ENCODE data around the gene PALLD. TPM values are rescaled to one million over a fixed set of nuclear protein-coding genes. Genes with fewer than 3 reads are reported as not detected.

PALLD gene
- total and polyA plus RNA-seq, 2 donors, result 24.3 to 83.0 TPM

GRCh38 chr4:168515222-168516011 lies 18.6 kb downstream of the PALLD start:
- Histone ChIP-seq H3K36me3 (ENCODE audit: control insufficient read depth in 2 of 2, insufficient read depth in 2 of 2, low read length in 1 of 2) (no peaks in the 10 kb centered on the region), H3K27me3 (ENCODE audit: control insufficient read depth in 2 of 2, insufficient read depth in 1 of 2, low read length in 1 of 2) (no peaks in the 10 kb centered on the region), H3K27ac (ENCODE audit: low read depth in 1 of 2, low read length in 1 of 2) (no peak overlapping the region), H3K4me3 (ENCODE audit: low read length in 2 of 2) (no peak overlapping the region), H3K4me1 (ENCODE audit: control insufficient read depth in 2 of 2, insufficient read depth in 2 of 2, low read length in 2 of 2) (peaks cover 15 to 41% of the 10 kb centered on the region in 2 donors), H3K9me3 (ENCODE audit: control insufficient read depth in 2 of 2, insufficient read depth in 1 of 2, low read length in 1 of 2) (no peaks in the 10 kb centered on the region)
- DNase-seq (ENCODE audit: low read depth in 6 of 9, low spot score in 9 of 9), result no peak
- 98% methylated on average over 5 of the region's 5 CpGs for WGBS

- WGBS, result 94% methylated on average over 2 of the region's 2 CpGs
Measured at GRCh38 chr4:168516841-168517240, 20.0 kb downstream of the PALLD start.

DNA sequence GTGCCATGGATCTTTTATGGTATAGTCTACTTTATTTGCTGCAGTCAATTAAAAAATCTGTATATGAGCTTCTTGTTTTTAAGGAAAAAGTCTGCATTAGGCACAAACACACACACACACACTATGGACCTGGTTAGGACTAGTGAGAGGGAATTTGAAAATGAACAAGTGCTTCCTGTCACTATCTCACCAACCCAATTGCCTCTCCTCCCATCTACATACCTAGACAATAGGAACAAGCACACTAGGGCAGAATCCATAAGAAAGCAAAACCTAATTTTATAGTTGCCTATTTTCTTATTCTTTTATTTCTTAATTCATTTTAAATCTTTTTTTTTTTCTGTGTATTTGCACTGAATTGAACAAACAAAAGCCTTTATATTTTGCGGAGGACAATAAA lies 22.7 kb downstream of the PALLD start:
- H3K27ac ChIP-seq (ENCODE audit: low read depth in 1 of 2, low read length in 1 of 2), result no peak overlapping the region
- DNase-seq (ENCODE audit: low read depth in 6 of 9, low spot score in 9 of 9), result no peak
- no peaks in the 10 kb centered on the region for H3K27me3 ChIP-seq (ENCODE audit: control insufficient read depth in 2 of 2, insufficient read depth in 1 of 2, low read length in 1 of 2)
- peaks cover 0 to 8% of the 10 kb centered on the region in 2 donors for H3K4me1 ChIP-seq (ENCODE audit: control insufficient read depth in 2 of 2, insufficient read depth in 2 of 2, low read length in 2 of 2)
- H3K4me3 ChIP-seq (ENCODE audit: low read length in 2 of 2), result no peak overlapping the region
- H3K9me3 ChIP-seq (ENCODE audit: control insufficient read depth in 2 of 2, insufficient read depth in 1 of 2, low read length in 1 of 2), result no peaks in the 10 kb centered on the region
- 98% methylated on average over 1 of the region's 1 CpG for WGBS
- no peaks in the 10 kb centered on the region for H3K36me3 ChIP-seq (ENCODE audit: control insufficient read depth in 2 of 2, insufficient read depth in 2 of 2, low read length in 1 of 2)

More at GRCh38 chr4:168516841-168517240, 20.0 kb downstream of the PALLD start:
- DNase-seq (ENCODE audit: low read depth in 6 of 9, low spot score in 9 of 9), result no peak
- no peak overlapping the region for H3K27ac ChIP-seq (ENCODE audit: low read depth in 1 of 2, low read length in 1 of 2)
- peaks cover 9 to 27% of the 10 kb centered on the region in 2 donors for H3K4me1 ChIP-seq (ENCODE audit: control insufficient read depth in 2 of 2, insufficient read depth in 2 of 2, low read length in 2 of 2)
- no peak overlapping the region for H3K4me3 ChIP-seq (ENCODE audit: low read length in 2 of 2)
- no peaks in the 10 kb centered on the region for H3K36me3 ChIP-seq (ENCODE audit: control insufficient read depth in 2 of 2, insufficient read depth in 2 of 2, low read length in 1 of 2)
- H3K27me3 ChIP-seq (ENCODE audit: control insufficient read depth in 2 of 2, insufficient read depth in 1 of 2, low read length in 1 of 2), result no peaks in the 10 kb centered on the region
- no peaks in the 10 kb centered on the region for H3K9me3 ChIP-seq (ENCODE audit: control insufficient read depth in 2 of 2, insufficient read depth in 1 of 2, low read length in 1 of 2)

DNA sequence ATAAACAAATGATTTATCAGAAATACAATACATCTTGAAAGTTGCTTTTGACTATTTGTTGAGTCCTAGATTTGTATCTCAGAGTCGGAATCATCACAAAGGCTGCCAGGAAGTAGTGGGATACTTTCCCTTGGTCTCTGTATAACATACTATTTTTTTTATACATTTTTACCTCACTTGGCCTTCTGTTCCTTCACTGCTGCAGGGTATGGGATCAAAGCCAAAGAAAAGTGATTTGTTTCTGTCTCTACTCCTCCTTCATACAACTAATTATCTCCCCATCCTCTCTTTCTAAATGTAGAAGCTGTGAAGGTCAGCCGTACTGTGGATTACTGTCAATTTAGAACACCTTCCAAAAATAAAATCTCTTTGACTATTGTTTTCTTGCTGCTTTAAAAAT lies 24.9 kb downstream of the PALLD start:
- Histone ChIP-seq H3K4me1 (ENCODE audit: control insufficient read depth in 2 of 2, insufficient read depth in 2 of 2, low read length in 2 of 2) (no peaks in the 10 kb centered on the region), H3K4me3 (ENCODE audit: low read length in 2 of 2) (no peak overlapping the region), H3K36me3 (ENCODE audit: control insufficient read depth in 2 of 2, insufficient read depth in 2 of 2, low read length in 1 of 2) (no peaks in the 10 kb centered on the region), H3K27me3 (ENCODE audit: control insufficient read depth in 2 of 2, insufficient read depth in 1 of 2, low read length in 1 of 2) (no peaks in the 10 kb centered on the region), H3K27ac (ENCODE audit: low read depth in 1 of 2, low read length in 1 of 2) (no peak overlapping the region), H3K9me3 (ENCODE audit: control insufficient read depth in 2 of 2, insufficient read depth in 1 of 2, low read length in 1 of 2) (no peaks in the 10 kb centered on the region)
- 98% methylated on average over 2 of the region's 2 CpGs for WGBS
- DNase-seq (ENCODE audit: low read depth in 6 of 9, low spot score in 9 of 9), result no peak

DNA sequence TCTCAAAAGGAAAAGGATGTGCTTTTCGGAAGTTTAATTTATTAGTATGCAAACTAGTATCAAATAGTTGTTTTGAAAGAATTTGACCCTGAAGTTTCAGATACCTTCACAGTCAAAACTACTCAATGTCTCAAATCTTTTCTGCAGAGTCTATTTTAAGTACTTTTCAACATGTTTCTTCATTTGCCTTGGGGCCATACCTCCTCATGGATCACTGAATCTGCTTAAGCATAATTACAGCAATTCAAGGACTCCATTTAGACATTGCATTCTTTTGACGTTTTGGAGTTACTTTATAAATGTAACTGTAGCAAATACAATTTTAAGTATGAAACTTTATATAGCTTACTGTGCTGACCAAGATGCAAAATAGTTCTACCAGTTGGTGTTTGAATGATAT lies 25.5 kb downstream of the PALLD start:
- Histone ChIP-seq H3K4me3 (ENCODE audit: low read length in 2 of 2) (no peak overlapping the region), H3K36me3 (ENCODE audit: control insufficient read depth in 2 of 2, insufficient read depth in 2 of 2, low read length in 1 of 2) (no peaks in the 10 kb centered on the region), H3K4me1 (ENCODE audit: control insufficient read depth in 2 of 2, insufficient read depth in 2 of 2, low read length in 2 of 2) (no peaks in the 10 kb centered on the region), H3K27ac (ENCODE audit: low read depth in 1 of 2, low read length in 1 of 2) (no peak overlapping the region), H3K9me3 (ENCODE audit: control insufficient read depth in 2 of 2, insufficient read depth in 1 of 2, low read length in 1 of 2) (no peaks in the 10 kb centered on the region), H3K27me3 (ENCODE audit: control insufficient read depth in 2 of 2, insufficient read depth in 1 of 2, low read length in 1 of 2) (no peaks in the 10 kb centered on the region)
- DNase-seq (ENCODE audit: low read depth in 6 of 9, low spot score in 9 of 9), result no peak
- WGBS, result 96% methylated on average over 2 of the region's 2 CpGs

GRCh38 chr4:168522829-168523489 lies 26.1 kb downstream of the PALLD start:
- Histone ChIP-seq H3K4me1 (ENCODE audit: control insufficient read depth in 2 of 2, insufficient read depth in 2 of 2, low read length in 2 of 2) (no peaks in the 10 kb centered on the region), H3K27me3 (ENCODE audit: control insufficient read depth in 2 of 2, insufficient read depth in 1 of 2, low read length in 1 of 2) (no peaks in the 10 kb centered on the region), H3K4me3 (ENCODE audit: low read length in 2 of 2) (no peak overlapping the region), H3K27ac (ENCODE audit: low read depth in 1 of 2, low read length in 1 of 2) (no peak overlapping the region), H3K36me3 (ENCODE audit: control insufficient read depth in 2 of 2, insufficient read depth in 2 of 2, low read length in 1 of 2) (no peaks in the 10 kb centered on the region), H3K9me3 (ENCODE audit: control insufficient read depth in 2 of 2, insufficient read depth in 1 of 2, low read length in 1 of 2) (no peaks in the 10 kb centered on the region)
- no peak for DNase-seq (ENCODE audit: low read depth in 6 of 9, low spot score in 9 of 9)
- 92% methylated on average over 2 of the region's 2 CpGs for WGBS

DNA sequence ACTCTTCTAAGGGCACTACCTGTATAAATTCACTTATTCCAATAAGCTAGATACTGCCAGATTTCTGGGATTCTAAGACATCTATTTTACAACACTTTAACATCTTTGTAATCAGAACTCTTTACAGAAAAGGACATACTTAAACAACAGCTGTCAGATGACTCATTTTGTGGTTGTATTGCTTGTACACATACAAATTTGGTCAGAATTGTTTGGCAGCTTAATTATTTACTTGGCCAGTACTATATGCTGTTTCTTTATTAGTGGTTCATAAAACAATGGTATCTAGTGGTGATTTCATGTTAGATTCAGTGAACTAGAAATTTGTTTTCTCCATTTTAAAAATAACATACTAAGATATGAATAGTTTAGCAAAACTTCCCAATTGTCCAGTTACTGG lies 27.2 kb downstream of the PALLD start:
- H3K9me3 ChIP-seq (ENCODE audit: control insufficient read depth in 2 of 2, insufficient read depth in 1 of 2, low read length in 1 of 2), result no peaks in the 10 kb centered on the region
- H3K4me1 ChIP-seq (ENCODE audit: control insufficient read depth in 2 of 2, insufficient read depth in 2 of 2, low read length in 2 of 2), result no peaks in the 10 kb centered on the region
- no peaks in the 10 kb centered on the region for H3K36me3 ChIP-seq (ENCODE audit: control insufficient read depth in 2 of 2, insufficient read depth in 2 of 2, low read length in 1 of 2)
- H3K27ac ChIP-seq (ENCODE audit: low read depth in 1 of 2, low read length in 1 of 2), result no peak overlapping the region
- no peaks in the 10 kb centered on the region for H3K27me3 ChIP-seq (ENCODE audit: control insufficient read depth in 2 of 2, insufficient read depth in 1 of 2, low read length in 1 of 2)
- H3K4me3 ChIP-seq (ENCODE audit: low read length in 2 of 2), result no peak overlapping the region
- DNase-seq (ENCODE audit: low read depth in 6 of 9, low spot score in 9 of 9), result no peak

GRCh38 chr4:168524897-168525296 lies 28.0 kb downstream of the PALLD start:
- H3K27me3 ChIP-seq (ENCODE audit: control insufficient read depth in 2 of 2, insufficient read depth in 1 of 2, low read length in 1 of 2), result no peaks in the 10 kb centered on the region
- no peak overlapping the region for H3K4me3 ChIP-seq (ENCODE audit: low read length in 2 of 2)
- H3K36me3 ChIP-seq (ENCODE audit: control insufficient read depth in 2 of 2, insufficient read depth in 2 of 2, low read length in 1 of 2), result no peaks in the 10 kb centered on the region
- H3K27ac ChIP-seq (ENCODE audit: low read depth in 1 of 2, low read length in 1 of 2), result no peak overlapping the region
- no peaks in the 10 kb centered on the region for H3K9me3 ChIP-seq (ENCODE audit: control insufficient read depth in 2 of 2, insufficient read depth in 1 of 2, low read length in 1 of 2)
- H3K4me1 ChIP-seq (ENCODE audit: control insufficient read depth in 2 of 2, insufficient read depth in 2 of 2, low read length in 2 of 2), result no peaks in the 10 kb centered on the region
- DNase-seq (ENCODE audit: low read depth in 6 of 9, low spot score in 9 of 9), result no peak
- WGBS, result 95% methylated on average over 3 of the region's 3 CpGs

DNA sequence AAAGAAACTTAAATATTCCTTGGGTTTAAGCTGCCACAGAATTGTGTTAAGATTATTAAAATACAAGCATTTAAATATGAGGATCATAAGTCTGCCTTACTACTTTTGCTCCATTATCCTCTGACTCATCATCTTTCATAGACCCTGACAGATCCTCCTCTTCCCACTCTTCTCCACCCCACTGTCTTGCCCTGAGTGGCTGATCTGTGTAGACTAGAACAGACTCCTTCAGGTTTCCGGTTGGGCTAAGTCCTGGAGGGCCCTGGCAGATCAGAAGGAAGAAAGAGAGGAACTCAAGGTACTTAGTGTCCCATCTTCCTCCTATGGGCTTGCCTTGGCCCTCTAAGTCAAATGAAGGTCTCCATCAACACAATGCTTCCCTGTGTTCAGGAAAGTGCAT lies 30.7 kb downstream of the PALLD start:
- no peak for DNase-seq (ENCODE audit: low read depth in 6 of 9, low spot score in 9 of 9)
- Histone ChIP-seq H3K4me1 (ENCODE audit: control insufficient read depth in 2 of 2, insufficient read depth in 2 of 2, low read length in 2 of 2) (no peaks in the 10 kb centered on the region), H3K36me3 (ENCODE audit: control insufficient read depth in 2 of 2, insufficient read depth in 2 of 2, low read length in 1 of 2) (no peaks in the 10 kb centered on the region), H3K27me3 (ENCODE audit: control insufficient read depth in 2 of 2, insufficient read depth in 1 of 2, low read length in 1 of 2) (no peaks in the 10 kb centered on the region), H3K27ac (ENCODE audit: low read depth in 1 of 2, low read length in 1 of 2) (no peak overlapping the region), H3K4me3 (ENCODE audit: low read length in 2 of 2) (no peak overlapping the region), H3K9me3 (ENCODE audit: control insufficient read depth in 2 of 2, insufficient read depth in 1 of 2, low read length in 1 of 2) (no peaks in the 10 kb centered on the region)
- WGBS, result 100% methylated on average over 1 of the region's 1 CpG
